OCI-LY7 (cell line): ENCODE data around the gene GLYATL2.

ENCODE experiments used
- EZH2phosphoT487 ChIP-seq: fragments of 200-600 bp; sonication (generic); IDR thresholded peaks from 2 replicates; pipeline ENCODE4 v1.6.1; 2018; ENCODE audit warnings: low read depth, borderline replicate concordance, mild to moderate bottlenecking, mixed run types, antibody characterized with exemption, low read length, moderate library complexity, mixed read lengths
- TF ChIP-seq, protein P1 (sequence below): fragments of 200-600 bp; sonication (generic); conservative IDR thresholded peaks from 2 replicates; pipeline ENCODE4 v1.5.1; 2014; ENCODE audit warnings: mild to moderate bottlenecking, antibody characterized with exemption, low read length, moderate library complexity, mixed read lengths

DNA sequence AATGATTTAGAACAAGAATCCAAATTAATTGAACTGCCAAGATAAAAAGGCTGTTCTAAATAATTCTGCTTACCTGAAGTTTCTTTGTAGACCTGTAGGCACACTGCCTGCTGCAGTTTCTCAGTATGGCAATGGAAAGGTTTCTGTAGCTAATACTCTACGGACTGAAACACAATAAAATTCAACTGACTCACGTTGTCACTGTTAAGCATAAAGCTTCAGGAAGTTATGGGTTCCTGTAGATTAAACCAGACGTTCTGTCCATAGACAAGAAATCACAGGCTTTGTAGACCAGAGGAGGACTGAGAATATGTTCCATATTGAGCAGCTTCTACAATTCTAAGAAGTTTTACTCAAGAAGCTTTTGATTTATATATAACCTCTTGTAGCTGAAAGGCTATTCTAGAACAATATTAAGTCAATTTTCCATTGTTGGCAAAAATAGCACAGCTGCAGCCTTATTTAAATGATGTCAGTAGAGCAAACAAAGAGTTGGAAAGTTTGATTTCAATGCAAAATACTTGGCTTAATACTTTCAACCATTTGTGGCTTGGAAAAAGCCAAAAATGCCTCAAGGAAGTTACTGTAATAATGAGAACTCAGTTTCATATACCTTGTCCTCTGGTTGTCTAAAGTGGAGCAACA is at the start of gene GLYATL2:
- TF ChIP-seq, protein P1, sequence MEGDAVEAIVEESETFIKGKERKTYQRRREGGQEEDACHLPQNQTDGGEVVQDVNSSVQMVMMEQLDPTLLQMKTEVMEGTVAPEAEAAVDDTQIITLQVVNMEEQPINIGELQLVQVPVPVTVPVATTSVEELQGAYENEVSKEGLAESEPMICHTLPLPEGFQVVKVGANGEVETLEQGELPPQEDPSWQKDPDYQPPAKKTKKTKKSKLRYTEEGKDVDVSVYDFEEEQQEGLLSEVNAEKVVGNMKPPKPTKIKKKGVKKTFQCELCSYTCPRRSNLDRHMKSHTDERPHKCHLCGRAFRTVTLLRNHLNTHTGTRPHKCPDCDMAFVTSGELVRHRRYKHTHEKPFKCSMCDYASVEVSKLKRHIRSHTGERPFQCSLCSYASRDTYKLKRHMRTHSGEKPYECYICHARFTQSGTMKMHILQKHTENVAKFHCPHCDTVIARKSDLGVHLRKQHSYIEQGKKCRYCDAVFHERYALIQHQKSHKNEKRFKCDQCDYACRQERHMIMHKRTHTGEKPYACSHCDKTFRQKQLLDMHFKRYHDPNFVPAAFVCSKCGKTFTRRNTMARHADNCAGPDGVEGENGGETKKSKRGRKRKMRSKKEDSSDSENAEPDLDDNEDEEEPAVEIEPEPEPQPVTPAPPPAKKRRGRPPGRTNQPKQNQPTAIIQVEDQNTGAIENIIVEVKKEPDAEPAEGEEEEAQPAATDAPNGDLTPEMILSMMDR = no peak
- no peak for TF ChIP-seq EZH2phosphoT487
